AG10803 (cell line): ENCODE measurements around the gene FSD2.
A peak's percentile ranks its signal among the peaks of the same experiment; 100 is the strongest.
"Not testable (repeated sequence)": the region's sequence is repeated elsewhere in the genome, so short reads cannot be mapped to it uniquely, and the experiment has no call there.

Source experiments
- DNase-seq: peaks from one replicate; pipeline ENCODE4 v3.0.0; 2010; ENCODE audit warnings: low read depth
- H3K4me3 ChIP-seq: 2 replicates; pipeline ENCODE4 v1.5.1; 2011; ENCODE audit warnings: mild to moderate bottlenecking, low read length, control low read depth
- TF ChIP-seq, protein P1 (sequence below): conservative IDR thresholded peaks from 2 replicates; pipeline ENCODE4 v1.5.1; 2011; ENCODE audit warnings: mild to moderate bottlenecking, low read length, control low read depth, inconsistent platforms

The FSD2 gene

DNA sequence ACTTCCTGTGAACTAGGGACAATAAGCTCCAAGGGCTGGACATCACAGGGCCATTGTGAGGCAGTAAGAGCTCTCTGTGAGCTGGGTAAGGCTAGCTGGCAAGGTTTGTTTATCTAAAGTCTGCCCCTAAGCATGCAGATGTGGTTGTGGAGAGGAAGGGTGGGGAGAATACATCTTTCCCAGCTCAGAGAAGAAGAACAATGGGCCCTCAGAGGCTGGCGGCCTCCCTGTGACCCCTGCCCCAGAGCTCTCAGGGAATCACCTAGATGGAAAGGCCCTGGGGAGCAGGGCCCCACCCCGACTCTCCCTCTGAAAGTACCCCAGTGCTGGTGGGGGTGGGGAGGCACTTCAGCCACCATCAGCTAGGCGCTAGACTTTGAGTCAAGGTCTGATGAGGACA is 91.9 kb downstream of the FSD2 start:
- TF ChIP-seq, protein P1, sequence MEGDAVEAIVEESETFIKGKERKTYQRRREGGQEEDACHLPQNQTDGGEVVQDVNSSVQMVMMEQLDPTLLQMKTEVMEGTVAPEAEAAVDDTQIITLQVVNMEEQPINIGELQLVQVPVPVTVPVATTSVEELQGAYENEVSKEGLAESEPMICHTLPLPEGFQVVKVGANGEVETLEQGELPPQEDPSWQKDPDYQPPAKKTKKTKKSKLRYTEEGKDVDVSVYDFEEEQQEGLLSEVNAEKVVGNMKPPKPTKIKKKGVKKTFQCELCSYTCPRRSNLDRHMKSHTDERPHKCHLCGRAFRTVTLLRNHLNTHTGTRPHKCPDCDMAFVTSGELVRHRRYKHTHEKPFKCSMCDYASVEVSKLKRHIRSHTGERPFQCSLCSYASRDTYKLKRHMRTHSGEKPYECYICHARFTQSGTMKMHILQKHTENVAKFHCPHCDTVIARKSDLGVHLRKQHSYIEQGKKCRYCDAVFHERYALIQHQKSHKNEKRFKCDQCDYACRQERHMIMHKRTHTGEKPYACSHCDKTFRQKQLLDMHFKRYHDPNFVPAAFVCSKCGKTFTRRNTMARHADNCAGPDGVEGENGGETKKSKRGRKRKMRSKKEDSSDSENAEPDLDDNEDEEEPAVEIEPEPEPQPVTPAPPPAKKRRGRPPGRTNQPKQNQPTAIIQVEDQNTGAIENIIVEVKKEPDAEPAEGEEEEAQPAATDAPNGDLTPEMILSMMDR, result no peak
- DNase-seq, result no peak
- H3K4me3 ChIP-seq, result no peak overlapping the region

- no peak overlapping the region for H3K4me3 ChIP-seq
- TF ChIP-seq, protein P1, result no peak
- DNase-seq, result no peak
Measured at GRCh38 chr15:82712036-82712435, 93.8 kb downstream of the FSD2 start.

DNA sequence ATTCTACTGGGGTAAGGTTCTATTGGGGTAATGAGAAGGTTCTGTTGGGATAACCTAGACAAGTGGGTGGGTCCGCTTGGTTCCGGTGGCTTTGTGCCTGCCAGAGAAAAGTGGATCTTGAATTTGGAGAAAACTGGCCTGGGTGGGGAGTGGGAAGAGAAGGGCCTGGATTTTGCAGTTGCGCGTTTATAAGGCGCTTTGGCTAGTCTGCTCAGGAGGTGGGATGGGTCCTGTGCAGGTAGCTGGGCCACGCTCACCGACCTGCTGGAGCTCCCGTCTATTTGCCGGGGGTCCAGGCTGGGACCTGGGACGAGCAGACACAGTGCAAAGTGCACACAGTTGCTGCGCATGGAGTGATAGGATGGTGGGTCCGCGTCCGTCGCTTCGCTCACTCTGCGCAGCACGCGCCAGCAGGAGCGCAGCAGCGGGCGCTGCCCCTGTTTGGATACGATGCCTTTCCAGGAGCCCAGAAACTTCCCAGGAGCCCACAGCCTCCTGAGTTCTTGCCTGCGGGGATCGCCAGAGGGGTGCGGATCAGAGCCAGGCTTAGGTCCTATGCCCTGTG is 94.9 kb downstream of the FSD2 start:
- no peak for DNase-seq
- TF ChIP-seq, protein P1, result no peak
- H3K4me3 ChIP-seq, result no peak overlapping the region

DNA sequence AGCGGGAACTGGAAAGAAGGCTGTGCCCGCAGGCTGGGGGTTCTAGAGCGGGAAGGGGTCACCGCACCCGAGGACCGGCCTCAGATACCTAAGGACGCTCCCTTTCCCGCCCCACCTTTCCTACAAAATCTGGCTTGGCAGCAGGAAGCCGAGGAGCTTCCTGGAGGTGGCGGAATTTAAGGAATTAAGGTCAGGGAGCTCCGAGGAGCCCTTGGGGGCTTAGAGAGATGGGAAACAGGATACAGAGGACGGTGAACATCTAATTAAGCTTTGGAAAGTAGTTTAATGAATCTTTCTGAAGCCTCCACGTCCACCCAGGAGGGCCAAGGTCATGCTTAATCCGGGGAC is 95.7 kb downstream of the FSD2 start:
- no peak for DNase-seq
- TF ChIP-seq, protein P1, result no peak
- H3K4me3 ChIP-seq, result peak overlapping the region; percentile 74

GRCh38 chr15:82709421-82710207 is 96.3 kb downstream of the FSD2 start, which contains the start of gene AP3B2:
TSS of gene AP3B2 (minus strand) at chr15:82709875. CDS start at chr15:82709706, 169 bp downstream.
- peak within 1 kb of the TSS; percentile 74 for H3K4me3 ChIP-seq
- peak; percentile 68 for DNase-seq
- TF ChIP-seq, protein P1, result no peak

DNA sequence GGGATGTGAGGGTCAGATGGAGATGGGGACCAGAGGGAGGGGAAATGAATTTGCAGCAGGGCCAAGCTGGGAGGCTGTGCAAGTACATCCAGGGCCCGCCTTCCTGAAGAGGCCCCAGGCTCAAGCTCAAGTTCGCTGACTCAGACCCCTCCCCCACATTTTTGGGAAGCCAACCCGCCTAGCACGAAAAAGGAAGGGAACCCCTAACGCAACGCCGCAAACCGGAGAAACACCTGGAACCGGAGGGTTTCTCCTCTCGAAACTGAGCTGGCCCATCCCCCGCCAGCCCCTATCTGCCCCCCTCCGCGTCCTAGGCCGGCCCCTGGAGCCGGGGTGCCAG is 96.8 kb downstream of the FSD2 start:
- DNase-seq, result no peak
- TF ChIP-seq, protein P1, result no peak
- peak overlapping the region; percentile 57 for H3K4me3 ChIP-seq

GRCh38 chr15:82705856-82706255 is 100.0 kb downstream of the FSD2 start:
- H3K4me3 ChIP-seq, DNase-seq: not testable (repeated sequence)
